Choroid plexus epithelial cell (primary cell): ENCODE data around the gene ALOX5.
"Not testable (repeated sequence)": the region's sequence is repeated elsewhere in the genome, so short reads cannot be mapped to it uniquely, and the experiment has no call there.

ENCODE experiments used
- DNase-seq: peaks from one replicate; pipeline ENCODE4 v3.0.0-alpha.2; 2010; ENCODE audit warnings: low read depth
- H3K4me3 ChIP-seq: 2 replicates; pipeline ENCODE4 v1.5.1; 2011; ENCODE audit warnings: low read depth, mild to moderate bottlenecking, control low read depth, low read length, moderate library complexity
- CTCF ChIP-seq: conservative IDR thresholded peaks from 2 replicates; pipeline ENCODE4 v1.5.1; 2011; ENCODE audit warnings: low read depth, mild to moderate bottlenecking, control low read depth, inconsistent platforms, low read length, moderate library complexity

The ALOX5 gene

DNA sequence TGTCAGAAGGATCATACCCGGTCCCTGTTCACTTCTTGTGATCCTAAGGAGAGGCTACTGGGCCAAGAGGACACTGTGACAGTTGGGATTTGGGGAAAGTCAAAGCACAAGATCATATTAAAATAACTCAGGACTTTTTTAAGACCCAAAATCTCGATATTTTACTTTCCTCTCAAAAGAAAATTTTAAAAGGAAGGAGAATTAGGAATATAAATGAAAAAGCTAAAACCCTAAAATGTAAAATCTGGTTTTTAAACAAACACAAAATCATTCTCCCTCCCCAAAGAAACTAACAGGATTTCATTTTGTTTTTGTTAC, 36.4 kb downstream of the ALOX5 start:
- no peak for TF ChIP-seq CTCF
- H3K4me3 ChIP-seq: no peak overlapping the region
- no peak for DNase-seq

- TF ChIP-seq CTCF: no peak
- H3K4me3 ChIP-seq: no peak overlapping the region
- no peak for DNase-seq
Observed at GRCh38 chr10:45410807-45411606, 37.0 kb downstream of the ALOX5 start.

GRCh38 chr10:45411607-45411940, 37.6 kb downstream of the ALOX5 start:
- TF ChIP-seq CTCF: no peak
- DNase-seq: no peak
- H3K4me3 ChIP-seq: no peak overlapping the region

GRCh38 chr10:45415062-45415461, 41.0 kb downstream of the ALOX5 start:
- not testable (repeated sequence) for H3K4me3 ChIP-seq, DNase-seq

GRCh38 chr10:45416603-45417002, 42.6 kb downstream of the ALOX5 start:
- H3K4me3 ChIP-seq: no peak overlapping the region
- no peak for DNase-seq
- TF ChIP-seq CTCF: no peak

DNA sequence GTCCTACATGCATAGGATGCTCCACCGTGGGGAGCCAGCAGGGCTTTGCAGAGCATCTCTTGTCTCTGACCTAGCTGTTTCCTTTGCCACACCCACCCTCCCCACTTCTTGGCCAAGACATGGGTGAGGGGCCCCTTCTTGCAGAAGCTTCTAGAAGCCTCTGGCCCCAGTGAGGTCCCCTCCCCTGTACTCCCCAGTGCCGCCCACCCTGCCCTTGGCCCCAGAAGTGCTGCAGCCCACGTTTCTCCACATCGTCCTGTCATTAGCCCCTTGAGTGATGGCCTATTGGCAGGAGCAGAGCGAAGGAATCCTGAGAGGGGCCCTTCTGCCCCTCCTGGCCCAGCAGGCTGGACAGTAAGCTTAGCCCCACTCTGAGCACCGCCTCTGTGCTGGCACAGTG, 43.7 kb downstream of the ALOX5 start:
- DNase-seq: no peak
- no peak overlapping the region for H3K4me3 ChIP-seq
- no peak for TF ChIP-seq CTCF

DNA sequence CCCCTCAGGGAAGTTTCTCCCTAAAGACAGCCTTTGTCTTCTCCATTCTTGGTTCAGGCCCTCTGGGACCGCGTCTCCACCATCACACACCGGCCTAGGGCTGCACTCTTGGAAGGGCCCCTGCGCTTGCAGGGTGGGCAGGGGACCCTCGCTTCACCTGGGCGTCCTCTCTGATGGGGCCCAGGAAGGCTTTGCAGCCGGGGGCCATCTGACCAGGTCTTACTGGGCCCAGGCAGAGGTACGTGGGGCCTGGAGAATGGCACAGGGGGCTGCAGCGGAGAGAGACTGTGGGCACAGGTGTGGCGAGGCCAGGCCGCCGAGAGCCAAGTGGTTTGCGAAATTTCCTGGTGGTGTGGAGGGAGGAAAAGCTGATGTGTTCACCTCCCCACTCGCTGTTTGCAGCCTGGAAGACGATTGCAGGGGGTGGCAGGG, 44.4 kb downstream of the ALOX5 start:
- no peak for DNase-seq
- TF ChIP-seq CTCF: no peak
- peak overlapping the region; percentile 63 for H3K4me3 ChIP-seq
